ENCODE results near the gene GUK1.
A peak's percentile ranks its signal among the peaks of the same experiment; 100 is the strongest.

The GUK1 gene

DNA sequence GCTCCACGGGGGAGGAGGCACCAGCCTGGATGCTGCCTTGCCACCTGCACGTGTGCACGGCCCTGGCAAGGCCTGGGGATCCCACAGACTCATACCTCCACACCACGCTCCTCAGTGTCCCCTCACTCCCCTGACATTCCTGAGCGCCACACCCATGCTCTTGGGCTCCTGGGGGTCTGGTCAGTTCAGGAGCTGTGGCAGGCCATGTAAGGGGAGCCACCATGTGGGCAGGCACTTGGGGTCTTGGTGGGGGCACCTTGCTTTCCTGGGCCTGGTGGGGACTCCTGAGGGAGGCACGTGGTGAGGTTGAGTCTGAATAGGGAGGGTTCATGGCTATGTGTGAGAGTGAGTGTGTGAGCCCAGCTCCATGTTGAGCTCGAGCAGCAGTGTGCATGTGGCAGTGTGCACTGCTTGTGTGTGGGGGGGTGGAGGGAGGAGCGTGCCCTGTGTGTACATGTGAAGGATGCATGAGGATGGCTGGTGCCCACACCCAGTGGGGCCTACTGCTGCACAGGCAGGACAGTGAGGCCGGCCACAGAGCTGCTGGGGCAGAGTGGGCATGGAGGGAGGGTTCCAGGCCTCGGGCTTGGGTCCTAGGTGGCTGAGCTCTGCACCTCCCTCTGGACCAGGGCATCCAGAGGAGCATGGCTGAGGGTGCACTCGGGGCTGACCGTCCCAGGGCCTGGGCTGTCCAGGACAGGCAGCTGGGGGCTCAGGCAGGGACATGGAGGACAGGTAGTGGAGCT is 11.3 kb downstream of the GUK1 start:
- DNase-seq, result no peak

DNA sequence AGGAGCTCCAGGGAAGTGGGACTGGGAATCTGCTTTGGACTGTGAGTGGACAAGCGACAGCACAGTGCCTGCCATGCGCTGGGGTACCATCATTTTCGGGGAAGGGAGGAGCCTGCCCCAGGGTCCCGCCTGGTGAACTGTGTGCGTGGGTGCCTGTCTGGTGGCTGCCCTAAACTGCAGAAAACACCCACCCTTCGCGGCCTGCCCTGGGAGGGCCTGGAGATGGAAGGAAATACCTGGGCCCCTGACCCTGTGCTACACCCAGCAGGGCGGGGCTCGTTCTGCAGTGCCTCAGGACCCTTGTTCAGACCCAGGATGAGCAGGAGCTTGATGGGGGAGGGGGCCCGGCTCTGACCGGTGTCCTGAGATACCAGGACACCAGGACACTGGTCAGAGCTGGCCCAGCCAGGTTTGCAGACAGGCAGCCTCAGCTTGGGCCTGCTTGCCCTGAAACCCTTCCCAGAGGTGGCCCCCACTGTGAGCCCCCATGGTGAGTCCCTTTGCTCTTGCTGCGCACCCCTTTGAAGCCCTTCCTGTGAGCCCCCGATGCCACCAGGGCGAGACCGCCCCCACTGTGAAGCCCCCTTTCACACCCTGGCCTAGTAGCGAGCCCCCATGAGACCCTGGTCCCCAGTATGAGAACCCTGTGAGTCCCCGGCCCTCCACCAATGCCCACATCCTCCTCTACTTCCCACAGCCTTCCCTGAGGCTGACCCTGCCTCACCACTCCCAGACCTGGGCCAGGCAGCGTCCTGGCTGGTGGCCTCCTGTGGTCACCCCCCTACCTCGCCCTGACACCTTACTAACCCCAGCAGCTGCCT is 12.2 kb downstream of the GUK1 start:
- no peak for DNase-seq

- no peak for DNase-seq
Observed at GRCh38 chr1:228152918-228153258, 12.8 kb downstream of the GUK1 start.

- DNase-seq, result no peak
Observed at GRCh38 chr1:228154021-228154669, 14.1 kb downstream of the GUK1 start.

- no peak for DNase-seq
Observed at GRCh38 chr1:228154670-228155571, 14.8 kb downstream of the GUK1 start.

DNA sequence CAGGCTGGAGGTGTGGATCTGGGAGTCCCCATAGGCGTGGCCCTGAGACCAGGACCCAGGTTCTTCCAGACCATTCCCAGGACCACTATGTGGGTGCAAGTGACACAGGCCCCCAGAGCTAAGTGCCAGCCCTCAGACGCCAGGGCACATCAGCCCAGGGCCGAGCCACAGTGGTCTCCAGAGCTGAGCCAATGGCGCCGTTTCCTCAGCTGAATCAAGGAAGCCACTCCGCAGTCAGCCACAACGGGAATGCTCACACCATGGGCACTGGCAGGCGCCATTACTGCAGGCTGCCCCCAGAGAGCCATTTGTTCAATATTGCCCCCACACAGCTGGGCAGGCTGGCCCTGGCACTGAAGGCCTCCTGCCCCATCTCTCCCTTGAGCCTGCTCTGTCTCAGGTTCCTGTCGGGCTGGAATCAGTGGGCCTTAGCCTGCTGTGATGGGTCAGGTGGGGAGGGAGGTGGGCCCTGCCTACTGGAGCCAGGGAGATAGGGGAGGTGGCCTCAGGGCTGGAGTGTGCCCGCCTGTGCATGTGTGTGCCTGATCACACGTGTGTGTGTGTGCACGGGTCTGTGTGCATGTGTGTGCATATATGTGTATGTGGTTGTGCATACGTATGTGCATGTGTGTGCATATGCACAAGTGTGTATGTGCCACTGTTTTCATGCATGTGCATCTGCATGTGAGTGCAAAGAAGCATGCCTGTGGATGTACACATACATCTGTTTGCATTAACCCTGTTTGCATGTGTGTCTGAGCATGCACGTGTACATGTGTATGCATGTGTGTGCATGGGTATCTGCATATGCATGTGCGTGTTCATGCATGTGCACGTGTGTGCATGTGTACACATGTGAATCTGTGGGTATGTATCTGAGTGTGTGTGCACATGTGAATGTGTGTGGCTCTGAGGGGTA is 15.8 kb downstream of the GUK1 start:
- no peak for DNase-seq

- no peak for DNase-seq
Observed at GRCh38 chr1:228156515-228156881, 16.4 kb downstream of the GUK1 start.

DNA sequence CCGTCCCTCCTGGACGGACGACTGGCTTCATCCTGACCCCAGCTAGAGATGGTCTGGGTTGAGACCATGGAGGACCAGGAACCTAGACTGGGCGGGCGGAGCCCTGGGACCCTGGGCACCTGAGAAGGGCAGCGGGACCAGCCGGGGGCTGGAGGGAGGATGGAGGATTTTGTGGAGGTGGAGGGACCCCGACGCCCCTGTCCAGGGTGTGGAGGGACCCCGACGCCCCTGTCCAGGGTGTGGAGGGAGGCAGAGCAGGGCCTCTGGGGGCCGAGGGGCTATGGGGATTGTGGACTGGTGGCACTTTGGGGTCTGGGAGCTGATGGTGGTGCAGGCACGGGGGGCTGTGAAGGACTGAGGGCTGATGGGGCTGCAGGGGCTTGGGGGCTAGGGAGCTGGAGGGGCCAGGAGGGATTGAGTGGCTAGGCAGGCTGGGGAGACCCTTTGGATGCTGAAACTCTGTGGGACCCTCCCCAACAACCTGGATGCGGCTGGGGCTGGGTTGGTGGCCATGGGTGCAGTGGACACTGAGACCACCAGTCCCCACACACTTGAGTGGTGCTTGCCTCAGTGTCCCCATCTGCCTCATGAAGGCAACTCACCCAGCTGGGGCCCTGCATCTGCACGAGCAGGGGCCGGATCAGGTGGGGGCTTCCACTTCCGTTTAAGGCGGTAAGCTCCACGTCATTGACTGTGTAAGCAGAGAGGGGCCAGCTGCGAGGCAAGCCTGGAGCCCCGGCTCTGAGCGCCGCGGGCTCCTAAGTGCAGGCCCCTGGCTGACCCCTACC is 17.1 kb downstream of the GUK1 start:
- no peak for DNase-seq

- DNase-seq, result no peak
Observed at GRCh38 chr1:228157729-228158126, 17.6 kb downstream of the GUK1 start.

- no peak for DNase-seq
Observed at GRCh38 chr1:228158151-228159007, 18.3 kb downstream of the GUK1 start.

GRCh38 chr1:228159008-228159665 is 19.1 kb downstream of the GUK1 start:
- no peak for DNase-seq

GRCh38 chr1:228160201-228160761 is 20.2 kb downstream of the GUK1 start:
- no peak for DNase-seq

DNA sequence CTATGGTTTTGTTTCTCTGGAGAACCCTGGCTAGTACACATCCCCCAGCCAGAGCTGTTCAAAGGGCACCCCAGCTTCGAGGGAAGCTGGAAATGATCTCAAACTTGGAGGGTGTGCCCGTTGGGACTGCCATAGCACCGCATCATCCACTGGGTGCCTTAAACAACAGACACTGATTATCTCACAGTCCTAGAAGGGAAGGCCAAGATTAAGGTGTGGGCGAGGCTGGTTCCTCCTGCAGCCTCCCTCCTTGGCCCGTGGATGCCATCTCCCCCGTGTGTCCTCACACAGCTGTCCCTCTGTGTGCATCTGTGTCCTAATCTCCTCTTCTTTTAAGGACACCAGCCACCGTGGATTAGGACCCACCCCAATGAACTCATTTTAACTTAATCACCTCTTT is 21.3 kb downstream of the GUK1 start:
- peak; percentile 49 to 61 (median 50) for DNase-seq

GRCh38 chr1:228161866-228162265 is 21.8 kb downstream of the GUK1 start:
- no peak for DNase-seq

GRCh38 chr1:228162286-228163006 is 22.4 kb downstream of the GUK1 start:
- DNase-seq, result no peak

DNA sequence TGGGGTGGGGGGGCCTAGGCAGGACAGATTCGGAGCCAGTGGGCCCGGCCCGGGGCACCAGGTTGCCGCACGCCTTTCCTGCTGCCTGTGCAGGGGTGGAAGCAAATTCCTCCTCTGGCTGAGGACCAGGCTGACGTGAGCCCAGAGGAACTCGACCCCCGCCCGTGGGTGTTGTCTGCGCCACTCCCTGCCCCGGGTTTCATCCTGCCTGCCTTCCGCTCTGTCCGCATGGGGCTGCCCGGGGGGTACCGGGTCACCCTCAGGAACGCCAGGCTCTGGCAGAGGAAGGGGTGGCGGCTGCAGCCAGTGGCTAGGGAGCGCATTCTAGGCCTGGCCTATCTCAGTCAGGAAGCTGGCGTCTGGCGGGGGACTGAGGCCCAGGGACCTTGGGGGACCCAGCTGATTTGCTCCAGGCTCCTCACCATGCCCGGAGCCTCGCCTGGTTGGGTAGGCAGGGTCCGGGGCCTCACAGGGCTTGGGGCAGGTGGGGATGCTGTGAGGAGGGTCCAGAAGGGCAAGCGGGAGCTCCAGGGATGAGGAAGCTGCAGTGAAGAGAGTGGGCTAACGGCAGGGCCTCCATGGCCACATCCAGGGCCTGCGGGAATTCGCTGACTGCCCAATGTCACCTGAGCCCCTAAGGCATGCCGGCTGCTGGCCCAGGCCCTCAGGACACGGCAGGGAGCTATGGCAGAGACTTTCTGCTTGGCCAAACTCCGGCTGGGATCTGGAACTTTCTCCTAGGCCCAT is 23.1 kb downstream of the GUK1 start:
- DNase-seq, result peak; percentile 30 to 54 (median 40)

DNA sequence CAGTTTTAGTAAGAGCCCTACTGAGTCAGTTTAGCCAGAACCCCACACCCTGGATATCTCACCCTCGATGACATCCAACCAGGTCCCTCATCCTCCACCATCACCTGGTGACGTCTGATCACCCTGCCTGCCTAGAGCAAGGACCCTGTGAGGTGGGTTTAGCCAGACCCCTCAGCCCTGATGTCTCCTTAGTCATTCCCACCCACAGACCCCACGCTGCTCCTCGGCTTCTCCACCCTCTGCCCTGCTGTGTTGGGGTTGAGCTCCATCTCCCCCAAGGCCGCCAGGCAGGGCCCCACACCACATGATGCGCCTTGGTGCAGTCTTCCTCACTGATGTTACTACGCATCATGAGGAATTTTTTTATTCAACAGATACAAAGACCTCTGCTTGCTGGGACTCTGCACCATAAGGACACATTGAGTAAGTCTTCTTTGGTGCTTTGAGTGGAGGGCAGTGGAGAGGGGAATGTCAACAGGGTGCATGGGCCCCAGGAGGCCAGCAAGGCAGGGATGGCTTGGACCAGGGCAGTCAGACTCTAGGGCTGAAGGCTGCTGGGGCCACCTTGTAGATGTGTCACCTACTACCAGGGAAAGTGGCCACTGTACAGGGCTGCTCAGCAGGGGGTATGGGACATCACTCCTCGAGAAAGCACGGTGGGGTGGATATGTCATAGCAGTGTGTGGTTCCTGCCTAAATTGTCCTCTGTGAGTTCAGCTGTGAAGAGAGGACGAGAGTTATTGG is 23.9 kb downstream of the GUK1 start:
- DNase-seq, result no peak

Measured in suppressor macrophage treated with lipopolysaccharide for 1 hour (primary cell).